HG02798 (cell line): ENCODE results near the gene SHROOM1.
"Not testable (repeated sequence)": the region's sequence is repeated elsewhere in the genome, so short reads cannot be mapped to it uniquely, and the experiment has no call there.

Source experiments
- ATAC-seq: cut with Tn5 transposase; IDR thresholded peaks from one replicate; pipeline ENCODE4 v1.9.1; 2021; ENCODE audit warnings: mild to moderate bottlenecking; ENCODE audit not compliant: unreplicated experiment, poor library complexity

SHROOM1 gene

GRCh38 chr5:132830436-132831094 is at the start of gene SHROOM1:
Gene SHROOM1 (minus strand): TSS chr5:132830647. CDS start chr5:132826140, 4,507 bp downstream.
- ATAC-seq = peak; percentile 69

- no peak for ATAC-seq
Observed at GRCh38 chr5:132877938-132878337, 47.5 kb upstream of the SHROOM1 start.

DNA sequence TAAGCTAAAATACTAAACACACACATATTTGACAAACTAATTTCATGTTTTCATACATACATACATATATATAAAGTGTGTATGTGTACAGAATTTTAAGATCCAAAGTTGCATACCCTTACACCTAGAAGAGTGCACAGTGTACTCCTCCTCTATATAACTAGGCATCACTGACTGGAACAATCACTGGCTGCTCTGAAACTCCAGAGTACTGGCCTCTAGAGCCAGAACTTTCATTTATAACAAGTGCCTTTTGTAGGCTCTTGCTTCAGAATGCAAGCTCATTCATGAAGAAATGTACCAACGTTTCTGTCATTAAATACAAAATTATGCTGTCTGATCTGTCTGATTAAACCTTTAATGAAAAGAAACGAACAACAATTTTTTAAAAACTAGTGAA is 47.0 kb upstream of the SHROOM1 start:
- no peak for ATAC-seq

- no peak for ATAC-seq
Observed at GRCh38 chr5:132876020-132876759, 45.7 kb upstream of the SHROOM1 start.

GRCh38 chr5:132873930-132874271 is 43.5 kb upstream of the SHROOM1 start:
- ATAC-seq = no peak

- no peak for ATAC-seq
Observed at GRCh38 chr5:132873119-132873929, 42.9 kb upstream of the SHROOM1 start, which contains the start of gene LEAP2. Gene LEAP2 (plus strand): TSS chr5:132873668. CDS start chr5:132873695, 27 bp downstream.

DNA sequence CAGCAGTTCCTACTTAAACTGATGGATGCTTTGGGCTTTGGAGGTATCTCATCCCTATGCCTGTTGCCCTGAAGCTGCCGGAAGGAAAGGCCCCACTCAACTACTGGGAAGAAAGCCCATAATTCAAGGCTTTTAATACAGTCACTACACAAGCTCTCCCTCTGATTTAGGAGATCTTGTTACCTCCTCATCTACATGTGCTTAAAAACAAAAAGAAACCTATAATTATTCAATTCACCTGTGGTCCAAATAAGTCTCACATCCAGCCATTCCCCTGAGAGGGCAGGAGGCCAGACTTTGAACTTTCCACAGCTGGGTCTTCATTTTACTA is 42.3 kb upstream of the SHROOM1 start:
- ATAC-seq = no peak

- ATAC-seq = no peak
Observed at GRCh38 chr5:132871459-132872284, 41.2 kb upstream of the SHROOM1 start.

DNA sequence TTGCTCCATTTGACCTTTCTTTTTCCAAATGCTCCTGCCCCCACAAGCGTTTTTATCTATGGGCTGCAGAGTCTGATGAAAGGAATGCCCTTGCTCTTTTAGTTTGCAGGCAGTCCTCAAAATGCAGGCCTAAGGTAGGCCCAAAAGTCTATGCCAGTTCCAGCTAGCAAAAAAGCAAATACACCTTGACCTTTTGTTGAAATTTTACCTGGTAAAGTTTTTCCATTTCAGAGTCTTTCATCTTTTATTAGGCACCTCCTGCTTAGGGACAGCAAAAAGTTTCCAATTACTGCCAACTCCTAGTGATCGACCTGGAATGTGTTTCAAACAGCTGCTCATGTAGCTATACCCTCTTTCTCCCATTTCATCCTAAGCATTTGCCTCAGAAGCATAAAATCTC is 40.4 kb upstream of the SHROOM1 start:
- no peak for ATAC-seq

DNA sequence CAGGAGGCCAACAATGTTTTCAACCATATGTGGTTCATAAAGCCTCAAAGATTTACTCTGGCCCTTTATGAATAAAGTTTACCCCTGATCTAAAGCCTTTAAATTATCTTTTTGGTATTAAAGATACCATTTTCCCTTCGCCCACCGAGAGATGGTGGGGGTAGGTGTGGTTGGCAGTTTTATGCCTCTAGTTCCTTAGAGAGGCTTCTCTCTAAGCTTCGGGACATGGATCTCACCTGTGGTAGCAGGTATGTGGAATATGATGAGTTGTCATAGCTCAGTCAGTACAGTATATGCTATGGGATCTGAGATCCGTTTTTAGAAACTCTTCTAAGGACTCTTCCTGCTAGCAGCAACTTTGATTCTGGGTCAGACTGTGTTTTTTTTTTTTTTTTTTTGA is 38.3 kb upstream of the SHROOM1 start:
- no peak for ATAC-seq

- ATAC-seq = no peak
Observed at GRCh38 chr5:132867046-132867451, 36.6 kb upstream of the SHROOM1 start.

- ATAC-seq = peak; percentile 99
Observed at GRCh38 chr5:132866342-132867045, 36.0 kb upstream of the SHROOM1 start, which contains the start of the genes GDF9 and UQCRQ. Gene GDF9 (minus strand): TSS chr5:132866469. CDS start chr5:132864533, 1,936 bp downstream. Gene UQCRQ (plus strand): TSS chr5:132866642. CDS start chr5:132866882, 240 bp downstream.

DNA sequence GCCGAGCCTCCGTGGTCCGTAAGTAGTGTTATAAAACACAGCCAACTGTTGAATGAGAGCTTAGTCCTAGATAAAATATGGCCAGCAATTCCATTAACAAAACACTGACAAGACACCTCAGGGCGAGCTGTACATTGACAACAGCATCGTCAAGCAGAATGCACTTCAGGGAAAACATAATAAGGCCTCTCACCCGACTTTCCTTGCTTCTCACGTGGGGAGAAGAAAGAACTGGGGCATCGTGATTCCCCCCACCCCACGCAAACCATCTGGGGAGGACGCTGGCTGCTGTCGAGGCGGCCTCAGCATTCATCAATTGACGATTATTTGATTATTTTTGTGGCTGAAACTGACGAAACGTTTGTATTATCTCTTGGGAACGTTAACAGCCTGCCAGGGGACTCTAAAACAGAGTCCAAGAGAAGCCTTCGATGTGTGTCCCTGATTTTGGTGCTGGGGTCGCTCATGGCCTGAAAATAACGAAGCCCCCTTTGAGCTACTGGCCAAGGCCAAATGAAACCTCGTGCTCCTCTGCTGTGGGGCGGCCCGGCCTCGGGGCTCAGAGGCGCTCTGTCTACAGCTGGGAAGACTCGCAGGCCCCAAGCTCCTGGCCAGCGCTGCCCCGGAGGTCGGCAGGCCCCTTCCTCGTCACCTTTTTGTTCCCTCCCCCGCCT is 35.4 kb upstream of the SHROOM1 start:
- peak; percentile 16 for ATAC-seq

DNA sequence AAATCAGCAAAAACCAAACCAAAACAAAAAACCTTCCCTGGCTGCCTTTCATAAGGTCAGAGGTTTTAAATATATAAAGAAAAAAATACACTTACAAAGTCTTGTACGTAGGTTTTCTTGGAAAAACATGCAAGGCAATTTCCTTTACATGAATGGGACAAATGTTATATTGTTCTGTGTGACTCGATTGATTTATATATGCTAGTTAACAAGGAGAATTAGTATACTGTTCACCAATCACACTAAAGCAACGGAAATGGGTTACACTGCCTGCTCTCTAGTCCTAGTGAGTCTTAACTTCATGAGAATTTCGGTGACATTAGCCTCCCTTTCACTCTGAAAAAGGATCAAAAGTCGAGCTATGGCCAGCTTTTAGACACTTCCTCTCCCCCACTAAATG is 30.3 kb upstream of the SHROOM1 start:
- ATAC-seq = no peak

GRCh38 chr5:132859889-132860437 is 29.5 kb upstream of the SHROOM1 start:
- ATAC-seq = no peak

- no peak for ATAC-seq
Observed at GRCh38 chr5:132856011-132856410, 25.6 kb upstream of the SHROOM1 start.

DNA sequence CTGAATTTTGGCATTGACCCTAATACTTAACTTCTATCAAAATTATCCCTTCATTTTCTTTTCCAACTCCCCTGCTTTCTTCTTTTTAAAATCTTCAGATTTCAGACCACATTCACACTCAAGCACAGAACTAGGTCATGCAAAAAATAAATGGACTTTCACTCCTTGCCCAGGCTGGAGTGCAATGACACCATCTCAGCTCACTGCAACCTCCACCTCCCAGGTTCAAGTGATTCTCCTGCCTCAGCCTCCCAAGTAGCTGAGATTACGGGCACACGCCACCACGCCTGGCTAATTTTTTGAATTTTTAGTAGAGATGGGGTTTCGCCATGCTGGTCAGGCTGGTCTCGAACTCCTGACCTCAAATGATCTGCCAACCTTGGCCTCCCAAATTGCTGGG is 24.5 kb upstream of the SHROOM1 start:
- ATAC-seq = not testable (repeated sequence)

DNA sequence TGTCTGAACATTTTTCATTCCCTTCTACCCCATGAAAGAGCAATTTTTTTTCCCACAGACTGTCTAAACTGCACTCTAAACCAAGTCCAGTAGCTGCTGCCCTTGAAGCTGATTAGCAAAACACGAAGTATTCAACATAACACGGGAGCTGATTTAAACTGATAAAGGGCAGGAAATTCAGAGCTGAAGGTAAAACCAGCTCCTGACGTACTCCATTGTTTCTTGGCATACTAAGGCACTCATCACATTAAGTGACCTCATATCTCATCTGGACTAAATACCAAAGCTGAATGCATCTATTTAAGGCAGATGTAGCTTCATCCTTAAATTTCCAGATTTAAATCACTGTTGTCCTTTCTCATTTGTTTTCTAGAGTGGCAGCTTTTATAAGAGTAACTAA is 23.9 kb upstream of the SHROOM1 start:
- ATAC-seq = no peak

- ATAC-seq = no peak
Observed at GRCh38 chr5:132853790-132854189, 23.3 kb upstream of the SHROOM1 start.
